IPS-11a (cell line): Measurements from ENCODE around the gene WAPL.

ENCODE experiments used
- H3K4me3 ChIP-seq: one replicate; pipeline ENCODE4 v1.5.1; 2013; ENCODE audit warnings: low read depth, low read length, control low read depth

Gene WAPL

GRCh38 chr10:86390337-86391120, 131.1 kb downstream of the WAPL start:
- no peak overlapping the region for H3K4me3 ChIP-seq

DNA sequence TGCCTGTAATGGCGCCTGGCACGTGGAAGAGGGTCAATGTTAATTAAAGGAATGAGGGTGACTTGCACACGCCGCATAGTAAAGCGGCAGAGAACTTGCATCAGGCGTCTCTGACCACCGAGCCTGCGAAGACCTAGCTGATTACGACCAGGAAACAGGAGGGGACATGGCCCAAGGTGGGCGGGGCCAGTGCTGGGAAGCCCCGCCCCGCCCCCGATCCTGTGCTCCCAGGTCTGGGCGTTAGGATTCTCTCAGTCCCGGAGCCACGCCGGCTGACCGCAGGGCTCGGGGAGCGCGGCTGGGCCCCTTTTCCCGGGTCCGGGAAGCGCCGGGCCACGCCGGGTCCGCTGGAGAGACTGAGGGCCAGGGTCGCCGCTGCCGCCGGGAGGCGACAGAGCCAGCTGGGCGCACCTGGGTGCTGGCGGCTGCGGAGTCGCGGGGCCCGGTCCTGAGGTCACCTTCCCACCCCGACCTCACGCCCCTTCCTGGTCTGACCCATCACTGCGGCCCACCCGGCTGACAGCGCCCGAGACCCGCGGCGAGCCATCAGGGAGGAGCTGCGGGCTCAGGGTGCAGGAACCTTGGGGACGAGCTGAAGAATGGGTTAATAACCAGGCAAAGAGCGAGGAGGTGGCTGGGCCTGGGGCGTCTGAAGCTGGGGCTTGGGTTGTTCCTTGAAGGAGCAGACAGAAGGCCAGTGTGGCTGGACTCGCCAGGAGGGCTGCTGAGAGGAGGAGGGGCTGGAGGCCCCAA, 132.0 kb downstream of the WAPL start:
- H3K4me3 ChIP-seq, result peak overlapping the region; percentile 54

DNA sequence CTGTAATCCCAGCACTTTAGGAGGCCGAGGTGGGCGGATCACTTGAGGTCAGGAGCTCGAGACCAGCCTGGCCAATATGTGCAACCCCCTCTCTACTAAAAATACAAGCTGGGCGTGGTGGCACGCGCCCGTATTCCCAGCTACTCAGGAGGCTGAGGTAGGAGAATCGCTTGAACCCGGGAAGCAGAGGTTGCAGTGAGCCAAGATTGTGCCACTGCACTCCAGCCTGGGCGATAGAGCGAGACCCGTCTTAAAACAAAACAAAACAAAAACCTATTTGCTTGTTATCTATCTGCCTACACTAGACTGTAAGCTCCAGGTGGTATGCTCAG, 132.5 kb downstream of the WAPL start:
- H3K4me3 ChIP-seq, result peak overlapping the region; percentile 54

DNA sequence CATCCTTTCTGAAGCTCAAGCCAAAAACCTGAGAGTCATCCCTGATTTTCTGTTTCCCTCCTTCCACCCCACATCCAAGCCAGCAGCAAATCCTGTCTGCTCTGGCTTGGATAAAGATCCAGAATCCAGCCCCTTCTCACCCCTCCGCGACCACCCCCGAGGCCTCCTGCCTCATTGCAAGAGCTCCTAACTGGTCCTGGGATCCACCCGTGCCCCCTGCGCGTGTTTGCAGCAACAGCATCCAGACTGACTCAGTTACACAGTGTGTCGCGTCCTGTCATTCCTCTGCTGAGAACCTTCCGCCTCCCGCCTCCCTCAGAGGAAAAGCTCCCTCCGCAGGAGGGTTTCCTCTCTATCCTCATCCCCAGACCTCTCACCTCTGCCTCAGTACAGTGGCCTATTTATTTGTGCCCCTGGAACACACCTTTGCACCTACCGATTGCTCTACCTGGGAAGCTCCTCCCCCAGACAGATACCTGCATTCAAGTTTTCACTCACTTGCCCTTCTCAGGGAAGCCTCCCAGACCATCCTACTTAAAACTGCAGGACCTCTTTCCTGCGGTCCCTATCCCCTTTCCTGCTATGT, 133.4 kb downstream of the WAPL start:
- no peak overlapping the region for H3K4me3 ChIP-seq

DNA sequence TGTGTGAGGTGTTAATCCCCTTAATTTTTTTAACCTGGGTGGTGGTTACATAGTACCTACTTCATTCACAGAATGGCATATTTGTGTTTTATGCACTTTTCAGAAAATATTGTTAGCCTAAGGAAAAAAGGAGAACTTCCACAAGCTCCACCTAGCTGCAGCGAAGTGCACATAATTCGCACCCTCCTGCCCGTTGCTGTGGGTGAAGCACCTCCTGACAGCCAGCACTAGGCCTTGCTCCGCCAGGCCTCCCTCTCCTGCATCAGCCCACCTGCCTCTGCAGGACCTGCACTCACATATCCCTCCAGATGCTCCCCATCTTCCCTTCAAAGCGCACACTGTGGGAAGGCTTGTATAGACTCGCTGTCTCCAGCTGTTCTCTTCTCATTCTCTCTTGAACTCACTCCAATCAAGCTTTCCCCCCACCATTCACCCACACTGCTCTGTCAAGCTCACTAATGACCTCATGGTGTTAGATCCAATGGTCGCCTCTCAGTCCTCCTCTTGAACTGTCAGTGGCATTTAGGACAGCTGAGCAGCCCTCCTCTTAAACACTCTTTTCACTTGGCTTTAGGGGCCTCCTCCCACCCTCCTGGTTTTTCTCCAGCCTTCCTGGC, 134.3 kb downstream of the WAPL start:
- no peak overlapping the region for H3K4me3 ChIP-seq

GRCh38 chr10:86385806-86386205, 135.8 kb downstream of the WAPL start:
- H3K4me3 ChIP-seq, result no peak overlapping the region
